Pulmonary artery endothelial cell (primary cell): ENCODE data around the gene PPIE. TPM values are rescaled to one million over a fixed set of nuclear protein-coding genes. Genes with fewer than 3 reads are reported as not detected.
"Not testable (repeated sequence)": the region's sequence is repeated elsewhere in the genome, so short reads cannot be mapped to it uniquely, and the experiment has no call there.

Source experiments
- DNase-seq: peaks from one replicate; pipeline ENCODE4 v3.0.0-alpha.2; 2011; ENCODE audit warnings: low read depth, low spot score
- total RNA-seq: library from RNA; depleted of rRNA; stranded (reverse); fragments of >200 nt; gene quantifications from 2 replicates; pipeline ENCODE4 v1.2.3, GENCODE V29; 2014

PPIE gene
- total RNA-seq, 1 donor from 2014 or later: 51.4 TPM

DNA sequence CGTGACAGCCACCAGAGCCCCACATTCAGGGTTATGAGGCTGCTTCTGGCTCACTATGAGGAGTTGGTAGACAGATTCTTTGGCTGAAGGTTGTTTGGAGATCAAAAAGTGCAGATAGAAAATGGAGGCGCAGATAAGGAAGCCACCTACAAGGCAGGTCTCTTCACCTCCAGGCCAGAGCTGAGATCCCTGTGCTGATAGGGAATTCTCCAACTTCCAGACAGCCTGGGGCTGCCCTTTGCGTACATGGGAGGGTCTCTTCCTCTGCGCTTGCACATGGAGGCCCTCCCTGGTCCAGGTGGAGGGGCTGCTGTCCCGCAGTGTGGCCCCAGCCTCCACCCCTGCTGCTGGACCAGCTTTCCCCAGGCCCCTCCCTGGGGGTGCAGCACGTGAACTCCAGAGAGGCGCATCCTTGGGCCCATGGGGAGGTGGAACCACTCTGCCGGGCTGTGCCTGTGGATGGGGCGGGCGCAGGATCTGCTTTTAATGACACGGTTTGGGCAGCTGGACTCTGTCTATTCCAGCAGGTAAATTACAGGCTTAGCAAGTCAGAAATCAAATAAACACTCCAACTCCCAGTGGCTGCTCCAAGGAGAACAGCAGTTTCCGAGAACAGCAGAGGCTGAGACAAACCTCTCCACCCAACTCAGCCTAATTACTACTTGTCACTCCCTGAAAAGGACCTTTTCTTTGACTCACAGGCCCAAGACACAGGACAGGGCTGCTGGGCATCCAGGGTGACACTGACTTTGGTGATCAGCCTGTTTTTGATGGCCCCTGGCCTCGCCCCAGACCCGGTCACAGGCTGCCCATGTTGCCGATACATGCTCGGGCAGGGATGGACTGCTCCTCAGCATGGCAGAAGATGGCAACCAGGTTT is 20.1 kb downstream of the PPIE start:
- DNase-seq: no peak

DNA sequence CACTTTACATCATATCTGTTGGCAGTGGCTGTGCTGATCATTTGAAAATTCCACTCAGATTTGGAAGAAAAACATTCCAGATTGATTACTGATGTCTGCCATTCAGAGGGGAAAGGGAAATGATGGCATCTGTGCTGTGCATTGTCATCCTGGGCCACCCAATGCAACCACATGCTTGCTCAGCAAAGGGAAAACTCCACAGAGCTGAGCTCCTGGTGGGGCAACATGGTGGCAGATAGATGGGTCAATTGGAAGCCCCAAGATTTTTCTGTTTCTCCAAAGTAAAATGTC is 20.7 kb downstream of the PPIE start:
- DNase-seq: no peak

- DNase-seq: no peak
These were observed 21.7 kb downstream of the PPIE start for GRCh38 chr1:39760074-39761008.

- DNase-seq: no peak
These were observed 22.3 kb downstream of the PPIE start for GRCh38 chr1:39761016-39761415.

DNA sequence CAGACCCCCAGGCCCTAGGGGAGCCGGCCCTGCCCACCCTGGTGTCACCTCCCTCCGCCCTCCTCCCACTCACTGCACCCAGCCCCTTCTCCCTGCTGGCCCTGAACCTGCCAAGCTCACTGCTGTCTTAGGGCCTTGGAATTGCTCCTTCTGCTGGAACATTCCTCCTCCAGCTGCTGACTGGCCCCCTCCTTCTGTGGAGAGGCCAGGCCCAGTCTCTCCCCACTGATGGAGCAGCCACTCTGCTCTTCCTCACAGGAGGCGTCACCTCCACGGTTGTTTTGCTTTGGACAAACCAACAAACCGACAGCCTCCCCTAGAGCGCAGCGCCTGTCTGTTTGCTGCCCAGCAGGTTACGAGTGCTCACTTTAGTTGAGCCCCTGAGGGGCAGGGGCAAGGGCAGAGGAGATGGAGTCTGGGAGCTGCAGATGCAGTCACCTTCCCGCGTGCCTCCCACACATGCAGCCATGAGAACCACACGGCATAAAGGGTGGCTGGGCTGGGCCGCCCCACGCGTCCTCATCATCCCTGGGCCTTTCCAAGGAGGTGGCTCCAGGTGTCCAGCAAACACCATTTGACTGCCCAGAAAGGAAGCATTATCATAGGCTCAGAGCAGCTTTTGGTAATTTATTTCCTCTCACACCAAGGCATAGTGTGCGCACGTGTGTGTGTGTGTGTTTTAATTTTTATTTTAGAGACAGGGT is 23.0 kb downstream of the PPIE start:
- DNase-seq: no peak

- DNase-seq: no peak
These were observed 24.2 kb downstream of the PPIE start for GRCh38 chr1:39762550-39763540.

DNA sequence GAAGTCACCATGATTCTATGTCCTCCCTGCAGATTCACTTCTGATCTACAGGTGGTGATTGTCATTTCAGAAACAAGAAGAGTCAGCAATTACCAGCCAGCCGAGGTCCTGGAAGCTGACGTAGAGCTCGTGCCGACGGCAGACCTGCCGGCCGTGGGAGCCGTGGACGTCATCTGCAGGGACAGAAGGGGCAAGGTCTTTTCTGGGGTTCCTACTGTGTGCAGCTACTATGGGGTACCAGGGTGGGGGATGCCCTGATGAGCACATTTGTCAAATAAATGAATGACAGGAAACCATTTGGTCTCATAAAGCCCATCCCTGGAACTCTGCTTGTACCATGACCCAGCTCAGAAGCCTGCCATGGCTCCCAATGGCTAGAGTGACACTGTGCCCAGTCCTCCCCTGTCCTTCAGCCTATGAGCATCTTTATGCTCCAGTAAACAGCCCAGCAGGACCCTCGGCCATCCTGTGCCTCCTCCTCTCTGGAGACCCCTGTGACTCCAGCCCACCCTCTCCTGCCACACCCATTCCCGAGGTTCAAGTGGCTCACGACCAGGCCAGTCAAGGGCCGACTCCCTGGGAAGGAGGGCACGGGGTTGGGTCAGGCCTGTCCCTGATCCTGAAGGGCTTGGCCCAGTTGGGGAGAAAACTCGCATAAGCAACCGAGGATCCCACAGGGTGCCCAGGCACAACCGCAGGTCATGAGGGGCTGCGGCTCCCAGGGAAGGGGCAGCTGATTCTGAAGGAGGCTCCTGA is 25.1 kb downstream of the PPIE start:
- not testable (repeated sequence) for DNase-seq

DNA sequence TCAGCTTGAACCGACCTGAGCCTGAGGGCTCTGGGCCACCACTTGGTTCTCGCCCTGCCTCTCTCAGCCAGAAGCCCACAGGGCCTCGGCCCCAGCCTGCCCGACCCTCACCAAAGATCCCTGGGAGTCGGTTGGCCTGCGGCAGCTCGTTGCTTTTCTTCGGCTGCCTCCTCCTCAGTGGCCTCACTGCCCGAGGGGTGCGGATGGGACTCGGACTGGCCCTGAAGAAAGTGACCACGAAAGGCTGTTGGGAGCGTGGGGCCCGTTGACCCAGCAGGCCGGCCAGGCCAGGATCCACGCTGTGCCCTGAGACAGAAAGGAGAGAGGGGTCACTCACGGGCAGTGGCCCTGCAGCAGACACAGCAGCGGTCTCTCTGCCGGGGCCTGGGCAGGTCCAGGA is 25.8 kb downstream of the PPIE start:
- DNase-seq: not testable (repeated sequence)

DNA sequence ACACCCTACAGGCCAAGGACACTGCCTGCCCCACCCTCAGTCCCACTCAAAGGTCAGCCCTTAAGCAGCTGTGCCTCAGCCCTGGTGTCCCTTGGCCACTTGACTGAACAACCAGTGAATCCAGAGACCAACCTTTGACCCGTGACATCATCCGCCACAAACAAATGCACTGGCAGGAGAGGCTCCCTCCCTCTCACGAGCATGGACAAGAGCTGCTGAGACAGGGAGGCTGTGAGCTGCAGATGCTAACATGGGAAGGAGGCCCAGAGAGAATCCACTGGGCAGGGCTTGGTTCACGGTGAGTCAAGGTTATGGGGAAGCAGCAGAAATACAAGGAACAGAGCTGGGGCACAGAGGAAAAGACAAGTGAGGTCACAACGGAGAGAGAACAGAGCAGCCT is 27.8 kb downstream of the PPIE start:
- DNase-seq: not testable (repeated sequence)

GRCh38 chr1:39769502-39769901 is 30.8 kb downstream of the PPIE start:
- DNase-seq: not testable (repeated sequence)

DNA sequence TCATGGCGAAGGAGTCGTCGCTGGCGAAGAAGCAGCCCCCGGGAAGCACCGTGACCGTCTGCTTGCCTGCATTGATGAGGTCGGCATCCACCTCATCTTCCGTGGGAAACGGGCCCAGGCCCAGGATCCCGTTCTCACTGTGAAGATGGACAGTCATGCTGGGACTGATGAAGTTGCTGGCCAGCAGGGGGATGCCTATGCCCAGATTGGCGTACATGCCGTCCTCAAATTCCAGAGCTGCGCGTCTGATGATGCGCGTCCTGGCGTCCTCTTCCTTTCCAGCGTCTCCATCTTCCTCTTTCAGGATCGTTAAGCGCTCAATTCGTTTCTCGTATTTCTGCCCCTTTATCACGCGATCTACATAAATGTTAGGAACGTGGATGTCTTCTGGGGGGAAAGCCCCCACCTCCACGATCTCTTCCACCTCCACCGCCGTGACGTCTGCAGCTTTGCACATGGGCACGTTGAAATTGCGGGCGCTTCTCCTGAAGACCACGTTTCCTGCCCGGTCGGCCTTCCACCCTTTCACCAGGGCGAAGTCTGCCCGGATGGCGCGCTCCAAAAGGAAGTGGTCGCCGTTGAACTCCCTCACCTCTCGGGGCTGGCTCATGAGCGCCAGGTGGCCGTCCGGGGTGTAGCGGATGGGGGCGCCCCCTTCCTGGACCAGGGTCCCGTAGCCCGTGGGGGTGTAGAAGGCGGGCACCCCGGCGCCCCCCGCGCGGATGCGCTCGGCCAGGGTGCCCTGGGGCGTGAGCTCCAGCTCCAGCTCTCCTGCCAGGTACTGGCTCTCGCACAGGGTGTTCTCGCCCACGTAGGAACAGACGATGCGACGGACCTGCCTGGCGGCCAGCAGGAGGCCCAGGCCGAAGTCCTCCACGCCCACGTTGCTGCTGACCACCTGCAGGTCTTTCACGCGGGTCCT is 31.7 kb downstream of the PPIE start:
- not testable (repeated sequence) for DNase-seq

GRCh38 chr1:39771022-39771532 is 32.4 kb downstream of the PPIE start, which contains the start of gene OXCT2:
Gene OXCT2 (minus strand): TSS chr1:39771348. CDS start chr1:39771255, 93 bp downstream.
- not testable (repeated sequence) for DNase-seq

- not testable (repeated sequence) for DNase-seq
These were observed 34.8 kb downstream of the PPIE start for GRCh38 chr1:39773369-39773979.

DNA sequence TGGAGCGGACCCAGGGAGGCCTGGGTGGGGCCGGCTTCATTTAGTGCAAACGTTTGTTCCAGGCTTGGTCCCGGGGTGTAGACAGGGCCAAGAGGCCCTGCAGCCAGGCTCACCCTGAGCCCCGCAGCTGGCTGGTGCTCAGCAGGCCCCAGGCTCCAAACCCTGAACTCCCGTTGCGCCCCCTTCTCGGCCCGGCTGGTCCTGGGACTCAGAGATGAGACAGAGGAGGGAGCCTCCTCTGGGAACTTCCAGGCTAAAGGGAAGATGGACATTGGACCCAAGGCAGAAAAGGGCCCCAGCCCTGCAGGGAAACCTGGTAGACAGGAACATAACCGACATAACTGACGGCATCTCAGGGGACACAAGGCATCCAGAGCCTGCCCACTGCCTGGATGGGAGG is 36.5 kb downstream of the PPIE start:
- DNase-seq: not testable (repeated sequence)

GRCh38 chr1:39775676-39776399 is 37.2 kb downstream of the PPIE start:
- not testable (repeated sequence) for DNase-seq

GRCh38 chr1:39776400-39776713 is 37.7 kb downstream of the PPIE start:
- no peak for DNase-seq

DNA sequence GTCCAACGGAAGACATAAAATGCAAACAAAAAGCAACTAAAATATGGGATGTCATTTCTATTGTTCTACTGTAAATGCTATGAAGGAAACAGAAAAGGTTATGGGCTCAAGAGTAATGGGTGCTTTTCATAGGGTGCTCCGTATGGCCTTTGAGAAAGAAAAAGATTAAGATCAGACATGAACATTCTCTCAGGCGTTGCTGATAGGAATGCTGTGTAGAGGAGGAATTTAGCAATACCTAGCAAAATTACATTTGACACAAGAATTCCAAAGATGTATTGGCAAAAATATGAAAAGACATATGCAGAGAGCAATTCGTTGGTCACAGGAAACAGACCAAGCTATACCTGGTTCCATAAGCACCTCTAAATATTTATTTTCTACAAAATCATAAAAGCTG is 38.2 kb downstream of the PPIE start:
- no peak for DNase-seq
